IMR-90 (cell line): Measurements from ENCODE around the gene MED26.

Experiments
- BHLHE40 ChIP-seq: fragments of 150-350 bp; IDR thresholded peaks from 2 replicates; pipeline ENCODE4 v1.6.1; 2016; ENCODE audit warnings: mild to moderate bottlenecking, low read depth, low read length
- CEBPB ChIP-seq: IDR thresholded peaks from 2 replicates; pipeline ENCODE4 v1.6.1; 2012; ENCODE audit warnings: low read depth, low read length, improper control_type of control experiment
- CTCF ChIP-seq: conservative IDR thresholded peaks from 2 replicates; pipeline ENCODE4 v1.5.1; 2012; ENCODE audit warnings: mild to moderate bottlenecking, low read depth, low read length, improper control_type of control experiment
- POLR2A ChIP-seq: IDR thresholded peaks from 2 replicates; pipeline ENCODE4 v1.6.1; 2012; ENCODE audit warnings: mild to moderate bottlenecking, low read depth, low read length
- RFX5 ChIP-seq: IDR thresholded peaks from 2 replicates; pipeline ENCODE4 v1.8.0; 2012; ENCODE audit warnings: low read depth, mild to moderate bottlenecking, low read length, moderate library complexity
- TF ChIP-seq, protein P1 (sequence below): fragments of 150-350 bp; IDR thresholded peaks from 2 replicates; pipeline ENCODE4 v1.6.1; 2017; ENCODE audit warnings: mild to moderate bottlenecking, antibody characterized with exemption, low read length, low read depth

DNA sequence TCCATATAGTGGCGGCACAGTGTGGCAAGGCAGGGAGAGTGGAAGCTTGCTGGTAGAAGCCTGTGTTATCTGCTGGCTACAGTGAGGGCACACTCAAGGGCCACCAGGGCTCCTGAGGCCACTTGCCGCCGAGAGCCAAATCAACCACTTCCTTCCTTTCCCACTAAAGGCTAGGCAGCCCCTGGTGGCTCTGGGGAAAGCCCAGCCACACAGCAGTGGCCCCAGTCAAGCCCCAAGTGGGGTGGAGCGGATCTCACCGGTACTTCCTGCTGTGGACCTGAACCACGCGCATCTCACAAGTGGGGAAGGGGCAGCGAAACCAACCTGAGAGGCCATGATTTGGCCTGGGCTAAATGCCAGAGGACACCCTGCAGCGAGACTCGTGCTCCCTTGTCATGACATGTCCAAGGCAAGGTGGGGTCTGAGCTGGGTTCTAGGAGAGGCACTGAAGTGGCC is 33.8 kb downstream of the MED26 start:
- TF ChIP-seq CTCF (no peak), CEBPB (no peak), BHLHE40 (no peak), POLR2A (no peak), RFX5 (no peak)
- TF ChIP-seq, protein P1, sequence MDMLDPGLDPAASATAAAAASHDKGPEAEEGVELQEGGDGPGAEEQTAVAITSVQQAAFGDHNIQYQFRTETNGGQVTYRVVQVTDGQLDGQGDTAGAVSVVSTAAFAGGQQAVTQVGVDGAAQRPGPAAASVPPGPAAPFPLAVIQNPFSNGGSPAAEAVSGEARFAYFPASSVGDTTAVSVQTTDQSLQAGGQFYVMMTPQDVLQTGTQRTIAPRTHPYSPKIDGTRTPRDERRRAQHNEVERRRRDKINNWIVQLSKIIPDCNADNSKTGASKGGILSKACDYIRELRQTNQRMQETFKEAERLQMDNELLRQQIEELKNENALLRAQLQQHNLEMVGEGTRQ, result no peak
